Astrocyte (in vitro differentiated cells and primary cell): ENCODE measurements around the gene MRAP2. TPM values are rescaled to one million over a fixed set of nuclear protein-coding genes. Genes with fewer than 3 reads are reported as not detected.

Experiments used
- DNase-seq: peaks from one replicate; pipeline ENCODE4 v3.0.0-alpha.2; 2010; ENCODE audit warnings: low read depth
- FAIRE-seq: peaks from 2 replicates; lab custom pipeline; 2011; peaks lifted over from hg19 to GRCh38; lab: Jason Lieb, UNC
- H2AFZ ChIP-seq: 2 replicates; pipeline ENCODE4 v1.6.0; 2012; ENCODE audit warnings: low read depth, low read length, inconsistent platforms
- H3K27ac ChIP-seq: 2 replicates; pipeline ENCODE4 v1.5.1; 2011; ENCODE audit warnings: low read depth, low read length, inconsistent platforms
- H3K27me3 ChIP-seq: 2 replicates; pipeline ENCODE4 v1.6.0; 2011; ENCODE audit warnings: low read length, inconsistent platforms; ENCODE audit not compliant: insufficient read depth
- H3K36me3 ChIP-seq: 2 replicates; pipeline ENCODE4 v1.5.1; 2011; ENCODE audit warnings: low read length, inconsistent platforms; ENCODE audit not compliant: insufficient read depth
- H3K4me1 ChIP-seq: 2 replicates; pipeline ENCODE4 v1.5.1; 2011; ENCODE audit warnings: low read length, inconsistent platforms; ENCODE audit not compliant: insufficient read depth
- H3K4me2 ChIP-seq: 2 replicates; pipeline ENCODE4 v1.6.0; 2012; ENCODE audit warnings: low read length, inconsistent platforms
- H3K4me3 ChIP-seq: 2 replicates; pipeline ENCODE4 v1.5.1; 2011; ENCODE audit warnings: low read depth, mild to moderate bottlenecking, low read length, inconsistent platforms; ENCODE audit not compliant: insufficient read depth
- H3K79me2 ChIP-seq: 2 replicates; pipeline ENCODE4 v1.6.0; 2012; ENCODE audit warnings: mild to moderate bottlenecking, low read length, inconsistent platforms; ENCODE audit not compliant: insufficient read depth
- H3K9ac ChIP-seq: 2 replicates; pipeline ENCODE4 v1.6.0; 2012; ENCODE audit warnings: mild to moderate bottlenecking, low read length, inconsistent platforms
- H3K9me3 ChIP-seq: 2 replicates; pipeline ENCODE4 v1.5.1; 2012; ENCODE audit warnings: low read depth, mild to moderate bottlenecking, low read length, inconsistent platforms; ENCODE audit not compliant: insufficient read depth
- H4K20me1 ChIP-seq: 2 replicates; pipeline ENCODE4 v1.6.0; 2012; ENCODE audit warnings: low read length, inconsistent platforms; ENCODE audit not compliant: insufficient read depth
- H3K27ac Mint-ChIP-seq: one replicate; pipeline ENCODE4 v1.8.0; 2021; ENCODE audit warnings: mild to moderate bottlenecking, mixed read lengths; ENCODE audit not compliant: unreplicated experiment
- H3K27me3 Mint-ChIP-seq: one replicate; pipeline ENCODE4 v1.8.0; 2021; ENCODE audit warnings: low read depth, mixed read lengths; ENCODE audit not compliant: unreplicated experiment
- H3K36me3 Mint-ChIP-seq: one replicate; pipeline ENCODE4 v1.8.0; 2021; ENCODE audit warnings: low read depth, mixed read lengths; ENCODE audit not compliant: unreplicated experiment
- H3K4me1 Mint-ChIP-seq: one replicate; pipeline ENCODE4 v1.8.0; 2021; ENCODE audit warnings: low read depth, mixed read lengths; ENCODE audit not compliant: unreplicated experiment
- H3K4me3 Mint-ChIP-seq: one replicate; pipeline ENCODE4 v1.8.0; 2021; ENCODE audit warnings: mild to moderate bottlenecking, moderate library complexity, mixed read lengths; ENCODE audit not compliant: unreplicated experiment
- H3K9me3 Mint-ChIP-seq: one replicate; pipeline ENCODE4 v1.8.0; 2021; ENCODE audit warnings: mild to moderate bottlenecking, mixed read lengths; ENCODE audit not compliant: unreplicated experiment
- EZH2 ChIP-seq: IDR thresholded peaks from 2 replicates; pipeline ENCODE4 v1.6.1; 2012; ENCODE audit warnings: mild to moderate bottlenecking, low read length, inconsistent platforms; ENCODE audit not compliant: insufficient read depth
- total RNA-seq: library from RNA; stranded (reverse); gene quantifications from 2 replicates; pipeline ENCODE4 v1.2.1, GENCODE V29; 2021
- TF ChIP-seq, protein P1 (sequence below): IDR thresholded peaks from 2 replicates; pipeline ENCODE4 v1.5.1; 2011; ENCODE audit warnings: low read depth, mild to moderate bottlenecking, inconsistent platforms, low read length, moderate library complexity; ENCODE audit not compliant: insufficient read depth

The MRAP2 gene
- total RNA-seq, 1 donor from 2014 or later: 0.20 TPM

DNA sequence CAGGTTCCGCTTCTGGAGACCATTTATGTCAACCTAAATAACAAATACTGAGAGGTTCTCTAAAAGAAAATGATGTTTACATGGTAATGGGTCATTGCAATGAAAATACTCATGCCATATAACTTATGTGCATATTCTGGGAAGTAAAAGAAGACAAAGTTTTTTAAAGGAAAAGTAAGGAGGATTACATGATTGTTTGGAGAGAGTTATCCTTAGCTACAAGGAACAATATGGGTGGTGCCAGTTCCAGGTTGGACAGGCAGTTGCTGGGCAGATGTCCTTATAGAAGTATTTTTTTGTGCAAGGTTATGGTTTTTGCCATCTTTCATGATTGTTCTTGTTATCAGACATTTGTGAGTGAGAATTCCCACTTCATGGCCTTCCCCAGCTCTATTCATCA lies 52.5 kb downstream of the MRAP2 start:
- H3K27ac Mint-ChIP-seq: no peak overlapping the region
- no peak overlapping the region for H3K4me3 Mint-ChIP-seq
- no peak for FAIRE-seq
- H3K27me3 Mint-ChIP-seq: peaks cover 1% of the 10 kb centered on the region
- Histone ChIP-seq H3K36me3 (no peaks in the 10 kb centered on the region), H3K9me3 (no peaks in the 10 kb centered on the region), H3K27me3 (no peaks in the 10 kb centered on the region), H4K20me1 (no peaks in the 10 kb centered on the region), H3K4me3 (no peak overlapping the region), H3K79me2 (no peaks in the 10 kb centered on the region), H3K4me1 (no peaks in the 10 kb centered on the region), H3K27ac (no peak overlapping the region), H2AFZ (no peak overlapping the region), H3K4me2 (no peak overlapping the region), H3K9ac (no peak overlapping the region)
- peaks cover 4% of the 10 kb centered on the region for H3K4me1 Mint-ChIP-seq
- no peaks in the 10 kb centered on the region for H3K9me3 Mint-ChIP-seq
- H3K36me3 Mint-ChIP-seq: no peaks in the 10 kb centered on the region
- TF ChIP-seq EZH2: no peak
- TF ChIP-seq, protein P1, sequence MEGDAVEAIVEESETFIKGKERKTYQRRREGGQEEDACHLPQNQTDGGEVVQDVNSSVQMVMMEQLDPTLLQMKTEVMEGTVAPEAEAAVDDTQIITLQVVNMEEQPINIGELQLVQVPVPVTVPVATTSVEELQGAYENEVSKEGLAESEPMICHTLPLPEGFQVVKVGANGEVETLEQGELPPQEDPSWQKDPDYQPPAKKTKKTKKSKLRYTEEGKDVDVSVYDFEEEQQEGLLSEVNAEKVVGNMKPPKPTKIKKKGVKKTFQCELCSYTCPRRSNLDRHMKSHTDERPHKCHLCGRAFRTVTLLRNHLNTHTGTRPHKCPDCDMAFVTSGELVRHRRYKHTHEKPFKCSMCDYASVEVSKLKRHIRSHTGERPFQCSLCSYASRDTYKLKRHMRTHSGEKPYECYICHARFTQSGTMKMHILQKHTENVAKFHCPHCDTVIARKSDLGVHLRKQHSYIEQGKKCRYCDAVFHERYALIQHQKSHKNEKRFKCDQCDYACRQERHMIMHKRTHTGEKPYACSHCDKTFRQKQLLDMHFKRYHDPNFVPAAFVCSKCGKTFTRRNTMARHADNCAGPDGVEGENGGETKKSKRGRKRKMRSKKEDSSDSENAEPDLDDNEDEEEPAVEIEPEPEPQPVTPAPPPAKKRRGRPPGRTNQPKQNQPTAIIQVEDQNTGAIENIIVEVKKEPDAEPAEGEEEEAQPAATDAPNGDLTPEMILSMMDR: no peak
- DNase-seq: no peak

DNA sequence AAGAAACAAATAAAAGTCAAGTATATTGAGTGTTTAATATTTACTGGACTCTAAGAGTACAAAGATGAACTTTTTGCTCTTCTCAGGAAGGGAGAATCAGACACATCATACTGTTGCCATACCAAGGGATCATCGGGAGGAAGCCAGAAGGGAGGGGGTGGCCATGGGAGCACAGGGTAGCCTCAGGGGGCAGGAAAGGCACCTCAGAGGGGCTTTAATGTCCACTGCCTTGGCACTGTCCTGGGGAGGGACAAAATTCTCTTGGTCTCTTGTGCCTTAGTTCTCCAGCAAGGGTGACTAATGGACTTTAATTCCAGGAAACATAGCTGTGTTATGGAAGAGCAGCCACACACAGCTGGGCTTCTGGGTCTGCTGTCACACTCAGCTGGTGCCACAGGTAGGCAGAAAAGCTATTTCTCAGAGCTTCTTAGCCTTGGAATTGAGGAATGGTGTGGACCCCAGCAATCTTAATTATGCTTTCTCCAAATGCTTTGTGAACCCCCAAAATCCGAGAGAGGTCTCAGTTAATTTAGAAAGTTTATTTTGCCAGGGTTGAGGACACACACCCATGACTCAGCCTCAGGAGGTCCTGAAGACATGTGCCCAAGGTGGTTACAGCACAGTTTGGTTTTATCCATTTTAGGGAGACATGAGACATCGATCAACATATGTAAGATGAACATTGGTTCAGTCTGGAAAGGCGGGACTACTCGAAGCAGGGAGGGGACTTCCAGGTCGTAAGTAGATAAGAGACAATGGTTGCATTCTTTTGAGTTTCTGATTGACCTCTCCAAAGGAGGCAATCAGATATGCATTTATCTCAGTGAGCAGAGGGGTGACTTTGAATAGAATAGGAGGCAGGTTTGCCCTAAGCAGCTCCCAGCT lies 53.2 kb downstream of the MRAP2 start:
- no peaks in the 10 kb centered on the region for H3K79me2 ChIP-seq
- no peak for DNase-seq
- TF ChIP-seq, protein P1: no peak
- TF ChIP-seq EZH2: no peak

DNA sequence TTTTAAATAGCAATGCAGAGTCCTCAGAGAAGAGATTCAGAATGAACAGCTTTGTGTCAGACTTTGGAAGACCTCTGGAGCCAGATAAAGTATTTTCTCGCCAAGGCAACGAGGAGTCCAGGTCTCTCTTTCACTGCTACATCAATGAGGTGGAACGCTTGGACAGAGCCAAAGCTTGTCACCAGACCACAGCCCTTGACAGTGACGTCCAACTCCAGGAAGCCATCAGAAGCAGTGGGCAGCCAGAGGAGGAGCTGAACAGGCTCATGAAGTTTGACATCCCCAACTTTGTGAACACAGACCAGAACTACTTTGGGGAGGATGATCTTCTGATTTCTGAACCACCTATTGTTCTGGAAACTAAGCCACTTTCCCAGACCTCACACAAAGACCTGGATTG lies 55.5 kb downstream of the MRAP2 start:
- Histone ChIP-seq H2AFZ (no peak overlapping the region), H3K4me3 (no peak overlapping the region), H3K27ac (no peak overlapping the region), H3K79me2 (no peaks in the 10 kb centered on the region), H3K4me2 (no peak overlapping the region), H3K9me3 (peaks cover 3% of the 10 kb centered on the region), H3K9ac (no peak overlapping the region), H3K27me3 (no peaks in the 10 kb centered on the region), H3K4me1 (no peaks in the 10 kb centered on the region), H4K20me1 (no peaks in the 10 kb centered on the region), H3K36me3 (no peaks in the 10 kb centered on the region)
- H3K36me3 Mint-ChIP-seq: no peaks in the 10 kb centered on the region
- H3K4me3 Mint-ChIP-seq: no peak overlapping the region
- no peak overlapping the region for H3K27ac Mint-ChIP-seq
- H3K9me3 Mint-ChIP-seq: peaks cover 1% of the 10 kb centered on the region
- DNase-seq (no peak), FAIRE-seq (no peak)
- TF ChIP-seq, protein P1: no peak
- TF ChIP-seq EZH2: no peak
- peaks cover 1% of the 10 kb centered on the region for H3K27me3 Mint-ChIP-seq
- no peaks in the 10 kb centered on the region for H3K4me1 Mint-ChIP-seq

More for the DNA sequence above, 53.2 kb downstream of the MRAP2 start:
- Mint-ChIP-seq H3K27ac (no peak overlapping the region), H3K36me3 (no peaks in the 10 kb centered on the region), H3K9me3 (no peaks in the 10 kb centered on the region), H3K4me3 (no peak overlapping the region), H3K4me1 (peaks cover 4% of the 10 kb centered on the region), H3K27me3 (peaks cover 1% of the 10 kb centered on the region)
- Histone ChIP-seq H3K4me3 (no peak overlapping the region), H3K27ac (no peak overlapping the region), H4K20me1 (no peaks in the 10 kb centered on the region), H3K4me1 (no peaks in the 10 kb centered on the region), H3K9me3 (no peaks in the 10 kb centered on the region), H3K36me3 (no peaks in the 10 kb centered on the region), H3K4me2 (no peak overlapping the region), H3K9ac (no peak overlapping the region), H2AFZ (no peak overlapping the region), H3K27me3 (no peaks in the 10 kb centered on the region)
- no peak for FAIRE-seq
